Neutrophil (primary cell): ENCODE data around the gene XNDC1N.
A peak's percentile ranks its signal among the peaks of the same experiment; 100 is the strongest.

Experiments used
- H3K27ac ChIP-seq: fragments of 200-600 bp; sonication (generic); 2 replicates; pipeline ENCODE4 v1.5.1; 2016; ENCODE audit warnings: mild to moderate bottlenecking, moderate library complexity
- H3K27me3 ChIP-seq: fragments of 200-600 bp; sonication (generic); 2 replicates; pipeline ENCODE4 v1.6.0; 2016; ENCODE audit warnings: mild to moderate bottlenecking
- H3K36me3 ChIP-seq: fragments of 200-600 bp; sonication (generic); 2 replicates; pipeline ENCODE4 v1.5.1; 2017
- H3K4me1 ChIP-seq, 2 experiments: fragments of 200-600 bp in 1 of 2; sonication (generic) in 1 of 2; 1 replicate in 1 of 2; 2 replicates in 1 of 2; pipeline versions ENCODE4 v1.5.1 to v1.6.1; 2013 to 2016; ENCODE audit warnings: low read depth in 1 of 2, low read length in 1 of 2, mild to moderate bottlenecking in 1 of 2, moderate library complexity in 1 of 2; ENCODE audit not compliant: control insufficient read depth in 1 of 2, insufficient read depth in 1 of 2
- H3K4me3 ChIP-seq, 2 experiments: fragments of 200-600 bp in 1 of 2; sonication (generic) in 1 of 2; 1 replicate in 1 of 2; 2 replicates in 1 of 2; pipeline ENCODE4 v1.5.1; 2013 to 2016; ENCODE audit warnings: low read depth in 1 of 2, low read length in 1 of 2, mild to moderate bottlenecking in 1 of 2, moderate library complexity in 1 of 2
- H3K9me3 ChIP-seq: fragments of 200-600 bp; sonication (generic); 2 replicates; pipeline ENCODE4 v1.5.1; 2016
- TF ChIP-seq, protein P1 (sequence below): fragments of 200-600 bp; sonication (generic); IDR thresholded peaks from 2 replicates; pipeline ENCODE4 v1.5.1; 2016; ENCODE audit warnings: antibody characterized with exemption

The XNDC1N gene

GRCh38 chr11:71964641-71965040, 36.2 kb upstream of the XNDC1N start:
- H3K9me3 ChIP-seq: no peaks in the 10 kb centered on the region
- no peak overlapping the region for H3K4me3 ChIP-seq
- TF ChIP-seq, protein P1, sequence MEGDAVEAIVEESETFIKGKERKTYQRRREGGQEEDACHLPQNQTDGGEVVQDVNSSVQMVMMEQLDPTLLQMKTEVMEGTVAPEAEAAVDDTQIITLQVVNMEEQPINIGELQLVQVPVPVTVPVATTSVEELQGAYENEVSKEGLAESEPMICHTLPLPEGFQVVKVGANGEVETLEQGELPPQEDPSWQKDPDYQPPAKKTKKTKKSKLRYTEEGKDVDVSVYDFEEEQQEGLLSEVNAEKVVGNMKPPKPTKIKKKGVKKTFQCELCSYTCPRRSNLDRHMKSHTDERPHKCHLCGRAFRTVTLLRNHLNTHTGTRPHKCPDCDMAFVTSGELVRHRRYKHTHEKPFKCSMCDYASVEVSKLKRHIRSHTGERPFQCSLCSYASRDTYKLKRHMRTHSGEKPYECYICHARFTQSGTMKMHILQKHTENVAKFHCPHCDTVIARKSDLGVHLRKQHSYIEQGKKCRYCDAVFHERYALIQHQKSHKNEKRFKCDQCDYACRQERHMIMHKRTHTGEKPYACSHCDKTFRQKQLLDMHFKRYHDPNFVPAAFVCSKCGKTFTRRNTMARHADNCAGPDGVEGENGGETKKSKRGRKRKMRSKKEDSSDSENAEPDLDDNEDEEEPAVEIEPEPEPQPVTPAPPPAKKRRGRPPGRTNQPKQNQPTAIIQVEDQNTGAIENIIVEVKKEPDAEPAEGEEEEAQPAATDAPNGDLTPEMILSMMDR: no peak
- H3K27me3 ChIP-seq: no peaks in the 10 kb centered on the region
- no peak overlapping the region for H3K27ac ChIP-seq
- H3K4me1 ChIP-seq: peaks cover 7 to 12% of the 10 kb centered on the region in 2 experiments
- peaks cover 13% of the 10 kb centered on the region for H3K36me3 ChIP-seq

- H3K9me3 ChIP-seq: no peaks in the 10 kb centered on the region
- H3K27ac ChIP-seq: peak overlapping the region; percentile 85
- no peak overlapping the region for H3K4me3 ChIP-seq
- TF ChIP-seq, protein P1: no peak
- peaks cover 9% of the 10 kb centered on the region for H3K36me3 ChIP-seq
- H3K27me3 ChIP-seq: no peaks in the 10 kb centered on the region
- H3K4me1 ChIP-seq: peaks cover 7 to 12% of the 10 kb centered on the region in 2 experiments
These were observed 35.1 kb upstream of the XNDC1N start for GRCh38 chr11:71963468-71963867.

GRCh38 chr11:71962428-71963038, 34.1 kb upstream of the XNDC1N start:
- Histone ChIP-seq H3K4me3 (no peak overlapping the region), H3K27me3 (no peaks in the 10 kb centered on the region), H3K4me1 (peaks cover 7 to 12% of the 10 kb centered on the region in 2 experiments), H3K36me3 (peaks cover 5% of the 10 kb centered on the region), H3K27ac (peak overlapping the region; percentile 85), H3K9me3 (no peaks in the 10 kb centered on the region)
- TF ChIP-seq, protein P1: no peak

- Histone ChIP-seq H3K27me3 (no peaks in the 10 kb centered on the region), H3K4me3 (no peak overlapping the region), H3K36me3 (no peaks in the 10 kb centered on the region), H3K9me3 (no peaks in the 10 kb centered on the region), H3K4me1 (no peaks in the 10 kb centered on the region), H3K27ac (no peak overlapping the region)
- TF ChIP-seq, protein P1: no peak
These were observed 27.6 kb upstream of the XNDC1N start for GRCh38 chr11:71955898-71956456.

DNA sequence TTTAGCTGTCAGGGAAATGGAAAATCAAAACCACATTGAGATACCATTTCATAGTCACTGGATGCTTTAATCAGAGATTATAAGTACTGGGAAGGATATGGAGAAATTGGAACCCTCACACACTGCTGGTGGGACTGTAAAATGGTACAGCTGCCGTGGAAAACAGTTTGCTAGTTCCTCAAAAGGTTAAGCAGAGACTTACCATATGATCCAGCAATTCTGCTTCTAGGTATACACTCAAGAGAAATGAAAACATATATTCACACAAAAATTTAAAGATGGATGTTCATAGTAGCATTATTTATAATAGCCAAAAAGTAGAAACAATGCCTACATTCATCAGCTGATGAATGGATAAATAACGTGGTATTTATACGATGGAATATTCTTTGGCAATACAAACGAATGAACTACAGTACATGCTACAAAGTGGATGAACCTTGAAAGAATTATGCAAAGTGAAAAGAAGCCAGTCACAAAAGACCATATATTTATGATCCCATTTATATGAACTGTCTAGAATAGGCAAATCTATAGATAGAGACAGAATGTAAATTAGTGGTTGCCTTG, 23.4 kb upstream of the XNDC1N start:
- Histone ChIP-seq H3K4me1 (peaks cover 0 to 4% of the 10 kb centered on the region in 2 experiments), H3K4me3 (no peak overlapping the region), H3K36me3 (no peaks in the 10 kb centered on the region), H3K27me3 (no peaks in the 10 kb centered on the region), H3K27ac (no peak overlapping the region), H3K9me3 (no peaks in the 10 kb centered on the region)
- TF ChIP-seq, protein P1: no peak
